Lower leg skin (tissue), 3 donors: ENCODE measurements around the gene IQCK.

Experiments
- POLR2A ChIP-seq, 2 donors: fragments of 450-650 bp; IDR thresholded peaks; one replicate each; pipeline ENCODE4 v1.6.1; 2016 to 2017; ENCODE audit warnings: antibody characterized with exemption in 2 of 2, mild to moderate bottlenecking in 1 of 2, moderate library complexity in 1 of 2
- TF ChIP-seq, protein P1 (sequence below), 3 donors: fragments of 450-650 bp; IDR thresholded peaks; one replicate each; pipeline ENCODE4 v1.5.1; 2016; ENCODE audit warnings: antibody characterized with exemption in 3 of 3, mild to moderate bottlenecking in 3 of 3, moderate library complexity in 2 of 3

DNA sequence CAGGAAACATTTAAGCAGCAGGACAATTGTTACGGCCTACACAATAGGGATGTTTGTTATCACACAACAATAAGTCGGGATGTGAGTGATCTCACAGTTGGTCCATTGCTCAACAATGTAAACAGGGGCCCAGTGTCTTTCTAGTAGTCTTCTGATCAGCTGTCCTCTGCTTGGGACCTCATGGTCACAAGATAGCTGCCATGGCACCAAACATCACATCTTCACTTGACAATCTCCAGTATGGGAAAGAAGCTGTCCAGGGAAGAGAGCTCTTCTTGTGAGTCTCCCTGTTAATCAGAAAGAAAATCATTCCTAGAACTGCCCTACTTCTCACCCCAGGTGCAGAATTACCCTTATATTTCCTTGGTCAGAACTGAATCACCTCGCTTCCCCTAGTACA lies 172.8 kb downstream of the IQCK start:
- no peak for TF ChIP-seq POLR2A (IDR thresholded peaks at IDR 0.05)
- TF ChIP-seq, protein P1, sequence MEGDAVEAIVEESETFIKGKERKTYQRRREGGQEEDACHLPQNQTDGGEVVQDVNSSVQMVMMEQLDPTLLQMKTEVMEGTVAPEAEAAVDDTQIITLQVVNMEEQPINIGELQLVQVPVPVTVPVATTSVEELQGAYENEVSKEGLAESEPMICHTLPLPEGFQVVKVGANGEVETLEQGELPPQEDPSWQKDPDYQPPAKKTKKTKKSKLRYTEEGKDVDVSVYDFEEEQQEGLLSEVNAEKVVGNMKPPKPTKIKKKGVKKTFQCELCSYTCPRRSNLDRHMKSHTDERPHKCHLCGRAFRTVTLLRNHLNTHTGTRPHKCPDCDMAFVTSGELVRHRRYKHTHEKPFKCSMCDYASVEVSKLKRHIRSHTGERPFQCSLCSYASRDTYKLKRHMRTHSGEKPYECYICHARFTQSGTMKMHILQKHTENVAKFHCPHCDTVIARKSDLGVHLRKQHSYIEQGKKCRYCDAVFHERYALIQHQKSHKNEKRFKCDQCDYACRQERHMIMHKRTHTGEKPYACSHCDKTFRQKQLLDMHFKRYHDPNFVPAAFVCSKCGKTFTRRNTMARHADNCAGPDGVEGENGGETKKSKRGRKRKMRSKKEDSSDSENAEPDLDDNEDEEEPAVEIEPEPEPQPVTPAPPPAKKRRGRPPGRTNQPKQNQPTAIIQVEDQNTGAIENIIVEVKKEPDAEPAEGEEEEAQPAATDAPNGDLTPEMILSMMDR (IDR thresholded peaks at IDR 0.05), result no peak
